Coronary artery (tissue), 2 donors: ENCODE measurements around the gene SULT1C4.

ENCODE experiments used
- DNase-seq: peaks from one replicate; pipeline ENCODE4 v3.0.0-alpha.2; 2017; ENCODE audit warnings: low spot score
- H3K27ac ChIP-seq, 2 donors: fragments of 200-600 bp; sonication (generic); one replicate each; pipeline ENCODE4 v1.5.1; 2016 to 2019
- H3K4me3 ChIP-seq: fragments of 200-600 bp; sonication (generic); 2 replicates; pipeline ENCODE4 v1.5.1; 2016; ENCODE audit warnings: mild to moderate bottlenecking, moderate library complexity
- TF ChIP-seq, protein P1 (sequence below): fragments of 200-600 bp; sonication (generic); IDR thresholded peaks from one replicate; pipeline ENCODE4 v1.5.1; 2019; ENCODE audit warnings: antibody characterized with exemption

The SULT1C4 gene

GRCh38 chr2:108384662-108385393 lies 7.1 kb downstream of the SULT1C4 start:
- no peak overlapping the region for H3K27ac ChIP-seq
- DNase-seq = no peak

DNA sequence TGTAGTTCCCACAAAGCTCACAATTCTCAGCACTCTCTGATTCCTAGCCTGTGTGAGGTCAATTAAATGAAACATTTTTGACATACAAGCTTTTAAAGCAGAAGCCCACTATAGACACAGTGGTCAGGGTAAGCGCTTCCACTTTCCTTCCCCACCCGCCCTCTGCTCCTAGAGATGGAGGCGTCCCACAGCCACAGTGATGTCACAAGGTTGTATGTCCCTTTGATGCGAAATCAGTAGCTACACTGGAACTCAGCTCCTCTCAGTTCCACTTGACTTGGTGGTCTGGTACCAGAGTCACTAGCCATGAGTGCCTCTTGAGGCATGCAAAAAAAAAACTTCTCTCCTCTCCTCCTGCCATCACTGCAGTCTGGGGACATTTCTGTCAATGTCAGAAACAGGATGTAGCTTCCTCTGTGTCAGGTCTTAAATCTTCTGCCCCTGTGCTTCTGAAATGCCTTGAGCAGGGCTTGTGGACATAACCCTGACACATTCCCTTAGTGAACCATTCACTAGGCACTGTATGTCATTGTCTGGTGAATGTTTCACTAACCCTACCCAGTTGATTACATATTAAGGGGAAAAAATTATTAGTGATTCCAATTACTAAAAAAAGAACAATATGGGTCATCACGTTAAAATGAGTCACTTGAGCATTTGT lies 7.8 kb downstream of the SULT1C4 start:
- Histone ChIP-seq H3K4me3 (no peak overlapping the region), H3K27ac (no peak overlapping the region)
- no peak for DNase-seq
- TF ChIP-seq, protein P1, sequence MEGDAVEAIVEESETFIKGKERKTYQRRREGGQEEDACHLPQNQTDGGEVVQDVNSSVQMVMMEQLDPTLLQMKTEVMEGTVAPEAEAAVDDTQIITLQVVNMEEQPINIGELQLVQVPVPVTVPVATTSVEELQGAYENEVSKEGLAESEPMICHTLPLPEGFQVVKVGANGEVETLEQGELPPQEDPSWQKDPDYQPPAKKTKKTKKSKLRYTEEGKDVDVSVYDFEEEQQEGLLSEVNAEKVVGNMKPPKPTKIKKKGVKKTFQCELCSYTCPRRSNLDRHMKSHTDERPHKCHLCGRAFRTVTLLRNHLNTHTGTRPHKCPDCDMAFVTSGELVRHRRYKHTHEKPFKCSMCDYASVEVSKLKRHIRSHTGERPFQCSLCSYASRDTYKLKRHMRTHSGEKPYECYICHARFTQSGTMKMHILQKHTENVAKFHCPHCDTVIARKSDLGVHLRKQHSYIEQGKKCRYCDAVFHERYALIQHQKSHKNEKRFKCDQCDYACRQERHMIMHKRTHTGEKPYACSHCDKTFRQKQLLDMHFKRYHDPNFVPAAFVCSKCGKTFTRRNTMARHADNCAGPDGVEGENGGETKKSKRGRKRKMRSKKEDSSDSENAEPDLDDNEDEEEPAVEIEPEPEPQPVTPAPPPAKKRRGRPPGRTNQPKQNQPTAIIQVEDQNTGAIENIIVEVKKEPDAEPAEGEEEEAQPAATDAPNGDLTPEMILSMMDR = no peak

More at GRCh38 chr2:108384662-108385393, 7.1 kb downstream of the SULT1C4 start:
- H3K4me3 ChIP-seq = no peak overlapping the region
- TF ChIP-seq, protein P1 = no peak

GRCh38 chr2:108388045-108388444 lies 10.3 kb downstream of the SULT1C4 start:
- no peak for DNase-seq

DNA sequence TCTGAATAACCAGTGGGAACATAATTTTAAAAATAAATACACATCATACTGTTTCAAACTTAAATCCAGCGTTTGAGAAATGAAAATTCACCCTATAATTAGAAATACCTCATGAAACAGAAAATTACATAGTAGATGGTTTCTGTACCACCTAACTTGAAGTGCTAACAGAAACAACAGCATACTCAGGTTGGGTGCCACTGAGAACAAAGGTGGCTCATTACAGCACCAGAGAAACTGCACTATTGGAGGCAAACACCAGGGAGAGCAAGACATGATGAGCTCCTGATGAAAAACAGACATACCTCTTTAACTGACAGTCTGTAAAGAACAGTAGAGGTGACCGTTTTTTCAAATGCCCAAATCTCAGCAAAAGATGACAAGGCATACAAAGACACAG lies 12.6 kb downstream of the SULT1C4 start:
- no peak for DNase-seq
- TF ChIP-seq, protein P1 = no peak
- Histone ChIP-seq H3K4me3 (no peak overlapping the region), H3K27ac (no peak overlapping the region)

More at GRCh38 chr2:108388045-108388444, 10.3 kb downstream of the SULT1C4 start:
- TF ChIP-seq, protein P1 = no peak
- H3K4me3 ChIP-seq = no peak overlapping the region
- no peak overlapping the region for H3K27ac ChIP-seq

- no peak for DNase-seq
- H3K4me3 ChIP-seq = no peak overlapping the region
- TF ChIP-seq, protein P1 = no peak
- no peak overlapping the region for H3K27ac ChIP-seq
These were observed 14.3 kb downstream of the SULT1C4 start for GRCh38 chr2:108392029-108392428.

- no peak for DNase-seq
- H3K27ac ChIP-seq = no peak overlapping the region
- TF ChIP-seq, protein P1 = no peak
- no peak overlapping the region for H3K4me3 ChIP-seq
These were observed 15.4 kb downstream of the SULT1C4 start for GRCh38 chr2:108393197-108393596.

DNA sequence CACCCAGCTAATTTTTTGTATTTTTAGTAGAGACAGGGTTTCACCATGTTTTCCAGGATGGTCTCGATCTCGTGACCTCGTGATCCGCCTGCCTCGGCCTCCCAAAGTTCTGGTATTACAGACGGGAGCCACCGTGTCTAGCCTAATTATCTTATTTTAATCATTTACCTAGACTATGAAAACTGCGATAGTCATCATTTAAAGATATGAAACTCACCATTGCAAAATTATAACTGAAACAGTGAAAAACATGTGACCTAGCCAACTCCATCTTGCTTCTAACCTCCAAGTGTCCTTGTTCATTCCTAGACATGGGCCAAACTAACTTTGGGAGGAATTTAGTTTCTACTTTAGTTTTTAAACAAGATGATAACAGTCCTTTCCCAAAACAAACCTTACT lies 17.4 kb downstream of the SULT1C4 start:
- Histone ChIP-seq H3K4me3 (no peak overlapping the region), H3K27ac (no peak overlapping the region)
- TF ChIP-seq, protein P1 = no peak
- DNase-seq = no peak
